ENCODE results near the gene UGT1A10.

DNA sequence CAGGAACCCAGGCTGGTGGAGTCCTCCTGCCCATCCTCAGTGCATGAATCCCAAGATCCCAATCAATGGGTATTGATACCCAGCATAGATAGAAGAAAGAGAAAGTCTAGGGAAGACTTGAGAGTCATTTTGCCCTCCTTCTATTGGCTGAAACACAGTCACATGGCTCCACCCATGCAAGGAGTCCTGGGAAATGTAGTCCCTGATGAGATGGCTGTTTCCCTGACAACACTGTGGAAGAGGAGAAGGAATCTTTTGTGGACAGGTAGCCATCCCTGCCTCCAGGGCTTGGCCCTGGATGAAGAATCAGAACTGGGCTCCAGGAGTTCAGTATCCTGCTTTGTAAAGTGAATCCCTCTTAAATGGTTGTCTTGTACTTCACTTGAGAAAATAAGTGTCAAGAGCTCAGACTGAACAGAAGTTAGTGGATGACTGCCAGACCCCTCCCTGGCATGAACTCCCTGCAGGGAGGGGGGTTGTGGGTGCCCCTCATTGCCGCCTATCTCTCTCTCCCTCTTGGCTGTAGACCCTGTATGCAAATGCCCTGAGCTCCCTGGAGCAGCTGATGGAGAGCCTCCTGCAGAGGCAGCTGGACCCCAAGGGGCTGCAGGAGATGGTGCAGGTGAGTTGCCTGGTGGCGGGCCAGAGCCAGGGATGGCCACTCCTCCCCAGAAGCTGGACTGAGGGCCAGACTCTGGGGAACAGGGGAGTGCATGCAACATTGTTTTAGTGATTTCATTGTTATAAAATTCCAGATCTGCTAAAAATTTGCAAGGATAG, 178.0 kb downstream of the UGT1A10 start:
- TF ChIP-seq HDGF (IDR thresholded peaks at IDR 0.05) = no peak
- TF ChIP-seq, protein P1, sequence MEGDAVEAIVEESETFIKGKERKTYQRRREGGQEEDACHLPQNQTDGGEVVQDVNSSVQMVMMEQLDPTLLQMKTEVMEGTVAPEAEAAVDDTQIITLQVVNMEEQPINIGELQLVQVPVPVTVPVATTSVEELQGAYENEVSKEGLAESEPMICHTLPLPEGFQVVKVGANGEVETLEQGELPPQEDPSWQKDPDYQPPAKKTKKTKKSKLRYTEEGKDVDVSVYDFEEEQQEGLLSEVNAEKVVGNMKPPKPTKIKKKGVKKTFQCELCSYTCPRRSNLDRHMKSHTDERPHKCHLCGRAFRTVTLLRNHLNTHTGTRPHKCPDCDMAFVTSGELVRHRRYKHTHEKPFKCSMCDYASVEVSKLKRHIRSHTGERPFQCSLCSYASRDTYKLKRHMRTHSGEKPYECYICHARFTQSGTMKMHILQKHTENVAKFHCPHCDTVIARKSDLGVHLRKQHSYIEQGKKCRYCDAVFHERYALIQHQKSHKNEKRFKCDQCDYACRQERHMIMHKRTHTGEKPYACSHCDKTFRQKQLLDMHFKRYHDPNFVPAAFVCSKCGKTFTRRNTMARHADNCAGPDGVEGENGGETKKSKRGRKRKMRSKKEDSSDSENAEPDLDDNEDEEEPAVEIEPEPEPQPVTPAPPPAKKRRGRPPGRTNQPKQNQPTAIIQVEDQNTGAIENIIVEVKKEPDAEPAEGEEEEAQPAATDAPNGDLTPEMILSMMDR (IDR thresholded peaks at IDR 0.05 in 2 of 3, conservative IDR thresholded peaks at IDR 0.05 in 1 of 3; ENCODE audit: control insufficient read depth in 2 of 3, extremely low read depth in 1 of 3, insufficient read depth in 1 of 3, low read depth in 3 of 3, low read length in 3 of 3) = no peak
- TF ChIP-seq JUNB (IDR thresholded peaks at IDR 0.05) = no peak
- TF ChIP-seq, protein P2, sequence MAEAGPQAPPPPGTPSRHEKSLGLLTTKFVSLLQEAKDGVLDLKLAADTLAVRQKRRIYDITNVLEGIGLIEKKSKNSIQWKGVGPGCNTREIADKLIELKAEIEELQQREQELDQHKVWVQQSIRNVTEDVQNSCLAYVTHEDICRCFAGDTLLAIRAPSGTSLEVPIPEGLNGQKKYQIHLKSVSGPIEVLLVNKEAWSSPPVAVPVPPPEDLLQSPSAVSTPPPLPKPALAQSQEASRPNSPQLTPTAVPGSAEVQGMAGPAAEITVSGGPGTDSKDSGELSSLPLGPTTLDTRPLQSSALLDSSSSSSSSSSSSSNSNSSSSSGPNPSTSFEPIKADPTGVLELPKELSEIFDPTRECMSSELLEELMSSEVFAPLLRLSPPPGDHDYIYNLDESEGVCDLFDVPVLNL (IDR thresholded peaks at IDR 0.05; ENCODE audit: low read depth, low read length) = no peak
- no peak for TF ChIP-seq NFIC (IDR thresholded peaks at IDR 0.05; ENCODE audit: low read depth, low read length)
- TF ChIP-seq HDAC6 (IDR thresholded peaks at IDR 0.05; ENCODE audit: unreplicated experiment) = no peak
- TF ChIP-seq RAD21 (IDR thresholded peaks at IDR 0.05; ENCODE audit: insufficient read depth, low read depth, low read length) = no peak
- no peak for TF ChIP-seq POLR2A (IDR thresholded peaks at IDR 0.05; ENCODE audit: low read depth, low read length)
- TF ChIP-seq, protein P3, sequence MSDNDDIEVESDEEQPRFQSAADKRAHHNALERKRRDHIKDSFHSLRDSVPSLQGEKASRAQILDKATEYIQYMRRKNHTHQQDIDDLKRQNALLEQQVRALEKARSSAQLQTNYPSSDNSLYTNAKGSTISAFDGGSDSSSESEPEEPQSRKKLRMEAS (IDR thresholded peaks at IDR 0.05; ENCODE audit: low read depth, low read length) = no peak
- TF ChIP-seq SREBF1 (IDR thresholded peaks at IDR 0.05; ENCODE audit: low read length) = no peak

All from GM12878 (cell line).